NT2/D1 (cell line): ENCODE results near the gene NTRK3.

Source experiments
- SUZ12 ChIP-seq: IDR thresholded peaks from 2 replicates; pipeline ENCODE4 v1.6.1; 2011; ENCODE audit not compliant: insufficient read length, insufficient read depth; ENCODE audit errors: extremely low read depth
- YY1 ChIP-seq: IDR thresholded peaks from 2 replicates; pipeline ENCODE4 v1.6.1; 2011; ENCODE audit not compliant: insufficient read length, insufficient read depth
- ZNF274 ChIP-seq: IDR thresholded peaks from 2 replicates; pipeline ENCODE4 v1.6.1; 2011; ENCODE audit warnings: mild to moderate bottlenecking, low read depth, low read length

DNA sequence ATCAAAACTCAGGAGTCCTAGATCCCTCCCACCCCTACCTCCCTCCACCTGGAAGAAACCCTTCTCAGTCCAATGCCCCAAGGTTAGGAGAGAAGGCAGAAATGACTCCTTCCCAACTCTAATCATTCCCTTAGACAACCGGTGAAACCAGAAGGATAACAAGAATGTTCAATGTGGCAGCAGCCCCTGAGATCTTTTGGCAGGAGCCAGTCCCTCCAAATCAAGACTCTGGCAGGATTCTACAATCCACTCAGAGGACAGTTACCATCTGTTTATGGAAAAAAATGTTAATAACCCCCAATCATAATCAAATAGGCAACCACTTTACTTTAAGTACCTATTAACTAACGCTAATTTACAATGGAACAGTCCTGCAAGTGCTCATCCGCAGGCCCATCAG lies 136.5 kb downstream of the NTRK3 start:
- TF ChIP-seq ZNF274, result no peak
- no peak for TF ChIP-seq YY1
- TF ChIP-seq SUZ12, result no peak
